Chondrocyte (in vitro differentiated cells): ENCODE results near the gene RASAL2. TPM values are rescaled to one million over a fixed set of nuclear protein-coding genes. Genes with fewer than 3 reads are reported as not detected.

Source experiments
- DNase-seq: peaks from one replicate; pipeline ENCODE4 v3.0.0; 2021; ENCODE audit warnings: mixed read lengths, low spot score
- H3K27ac Mint-ChIP-seq: one replicate; pipeline ENCODE4 v1.8.0; 2021; ENCODE audit warnings: mild to moderate bottlenecking, moderate library complexity, mixed read lengths; ENCODE audit not compliant: unreplicated experiment
- H3K27me3 Mint-ChIP-seq: 2 replicates; pipeline ENCODE4 v1.8.0; 2021; ENCODE audit warnings: low read depth, mixed read lengths
- H3K36me3 Mint-ChIP-seq: 2 replicates; pipeline ENCODE4 v1.8.0; 2021; ENCODE audit warnings: low read depth, mixed read lengths
- H3K4me1 Mint-ChIP-seq: 2 replicates; pipeline ENCODE4 v1.8.0; 2021; ENCODE audit warnings: low read depth, mild to moderate bottlenecking, mixed read lengths
- H3K4me3 Mint-ChIP-seq: one replicate; pipeline ENCODE4 v1.8.0; 2021; ENCODE audit warnings: mild to moderate bottlenecking, moderate library complexity, mixed read lengths; ENCODE audit not compliant: unreplicated experiment
- H3K9me3 Mint-ChIP-seq: 2 replicates; pipeline ENCODE4 v1.8.0; 2021; ENCODE audit warnings: low read depth, mixed read lengths
- total RNA-seq: library from RNA; stranded (reverse); gene quantifications from 3 replicates; pipeline ENCODE4 v1.2.1, GENCODE V29; 2021
- TF ChIP-seq, protein P1 (sequence below): fragments of 200-600 bp; sonication (generic); IDR thresholded peaks from 2 replicates; pipeline ENCODE4 v1.5.0; 2021; ENCODE audit warnings: antibody characterized with exemption, mild to moderate bottlenecking, moderate library complexity

Gene RASAL2
- total RNA-seq, 1 donor from 2014 or later = 40.1 TPM

DNA sequence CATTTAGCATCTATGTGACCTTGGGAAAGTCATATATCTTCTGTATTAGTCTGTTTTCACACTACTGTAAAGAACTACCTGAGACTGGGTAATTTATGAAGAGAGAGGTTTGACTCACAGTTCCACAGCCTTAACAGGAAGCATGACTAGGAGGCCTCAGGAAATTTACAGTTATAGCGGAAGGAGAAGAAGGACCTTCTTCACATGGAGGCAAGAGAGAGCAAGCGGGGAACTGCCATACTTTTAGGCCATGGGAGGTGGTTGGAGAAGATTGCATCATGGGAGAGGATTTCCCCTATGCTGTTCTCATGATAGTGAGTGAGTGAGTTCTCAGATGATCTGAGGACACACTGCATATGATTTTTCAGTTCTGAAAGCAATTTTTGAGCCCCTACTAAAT is 315.0 kb downstream of the RASAL2 start:
- Mint-ChIP-seq H3K27ac (no peak overlapping the region), H3K27me3 (no peaks in the 10 kb centered on the region), H3K9me3 (peaks cover 12% of the 10 kb centered on the region), H3K4me1 (peaks cover 10% of the 10 kb centered on the region), H3K36me3 (peaks cover 8% of the 10 kb centered on the region), H3K4me3 (no peak overlapping the region)
- TF ChIP-seq, protein P1, sequence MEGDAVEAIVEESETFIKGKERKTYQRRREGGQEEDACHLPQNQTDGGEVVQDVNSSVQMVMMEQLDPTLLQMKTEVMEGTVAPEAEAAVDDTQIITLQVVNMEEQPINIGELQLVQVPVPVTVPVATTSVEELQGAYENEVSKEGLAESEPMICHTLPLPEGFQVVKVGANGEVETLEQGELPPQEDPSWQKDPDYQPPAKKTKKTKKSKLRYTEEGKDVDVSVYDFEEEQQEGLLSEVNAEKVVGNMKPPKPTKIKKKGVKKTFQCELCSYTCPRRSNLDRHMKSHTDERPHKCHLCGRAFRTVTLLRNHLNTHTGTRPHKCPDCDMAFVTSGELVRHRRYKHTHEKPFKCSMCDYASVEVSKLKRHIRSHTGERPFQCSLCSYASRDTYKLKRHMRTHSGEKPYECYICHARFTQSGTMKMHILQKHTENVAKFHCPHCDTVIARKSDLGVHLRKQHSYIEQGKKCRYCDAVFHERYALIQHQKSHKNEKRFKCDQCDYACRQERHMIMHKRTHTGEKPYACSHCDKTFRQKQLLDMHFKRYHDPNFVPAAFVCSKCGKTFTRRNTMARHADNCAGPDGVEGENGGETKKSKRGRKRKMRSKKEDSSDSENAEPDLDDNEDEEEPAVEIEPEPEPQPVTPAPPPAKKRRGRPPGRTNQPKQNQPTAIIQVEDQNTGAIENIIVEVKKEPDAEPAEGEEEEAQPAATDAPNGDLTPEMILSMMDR = no peak
- no peak for DNase-seq

DNA sequence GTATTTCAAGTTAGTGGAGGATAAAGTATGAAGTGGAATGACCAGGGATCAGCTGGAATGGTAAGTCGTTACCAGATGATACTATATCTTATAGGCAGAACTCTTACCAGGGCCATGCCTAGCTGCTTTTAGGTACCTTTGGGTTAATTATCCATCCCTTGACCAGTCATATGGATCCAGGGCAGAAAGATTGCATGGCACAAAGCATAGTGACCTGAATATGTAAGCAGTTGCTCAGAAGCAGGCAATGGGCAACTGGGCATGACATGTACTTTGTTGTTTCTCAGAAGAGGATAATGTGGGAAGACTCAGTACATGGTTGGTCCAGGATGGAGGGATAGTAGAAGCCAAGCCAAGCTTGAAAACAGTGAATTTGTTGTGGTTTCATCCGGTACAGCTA is 315.6 kb downstream of the RASAL2 start:
- no peak overlapping the region for H3K27ac Mint-ChIP-seq
- no peak for DNase-seq
- H3K4me3 Mint-ChIP-seq = no peak overlapping the region
- peaks cover 8% of the 10 kb centered on the region for H3K36me3 Mint-ChIP-seq
- H3K4me1 Mint-ChIP-seq = peaks cover 10% of the 10 kb centered on the region
- TF ChIP-seq, protein P1 = no peak
- peaks cover 18% of the 10 kb centered on the region for H3K9me3 Mint-ChIP-seq
- no peaks in the 10 kb centered on the region for H3K27me3 Mint-ChIP-seq

DNA sequence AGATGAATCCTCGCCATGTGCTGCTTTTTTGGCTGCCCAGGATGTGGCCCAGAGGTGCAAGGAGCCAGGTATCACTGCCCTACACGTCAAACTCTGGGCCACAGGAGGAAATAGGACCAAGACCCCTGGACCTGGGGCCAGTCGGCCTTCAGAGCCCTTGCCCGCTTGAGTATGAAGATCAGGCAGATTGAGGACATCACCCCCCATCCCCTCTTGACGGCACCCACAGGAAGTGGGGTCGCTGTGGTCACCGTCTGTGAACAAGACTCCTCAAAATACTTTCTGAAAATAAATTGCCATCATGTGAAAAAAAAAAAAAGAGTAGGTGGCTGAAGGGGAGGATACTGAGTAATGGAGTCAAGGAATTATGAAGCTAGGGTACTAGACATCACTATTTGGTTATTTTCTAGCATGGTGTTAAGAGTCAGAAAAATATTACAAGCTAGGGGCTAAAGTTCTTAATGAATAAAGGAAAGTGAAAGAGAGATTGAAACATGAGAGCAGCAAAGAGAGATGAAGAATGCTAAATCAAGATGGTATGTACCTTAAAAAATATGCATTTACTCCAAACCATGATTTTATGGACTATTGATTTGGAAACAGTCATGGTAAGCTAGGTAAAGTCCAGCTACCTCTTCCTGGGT is 318.0 kb downstream of the RASAL2 start:
- Mint-ChIP-seq H3K4me3 (no peak overlapping the region), H3K4me1 (peaks cover 10% of the 10 kb centered on the region), H3K27ac (no peak overlapping the region), H3K36me3 (peaks cover 11% of the 10 kb centered on the region), H3K9me3 (peaks cover 38% of the 10 kb centered on the region), H3K27me3 (no peaks in the 10 kb centered on the region)
- TF ChIP-seq, protein P1 = no peak
- DNase-seq = no peak

DNA sequence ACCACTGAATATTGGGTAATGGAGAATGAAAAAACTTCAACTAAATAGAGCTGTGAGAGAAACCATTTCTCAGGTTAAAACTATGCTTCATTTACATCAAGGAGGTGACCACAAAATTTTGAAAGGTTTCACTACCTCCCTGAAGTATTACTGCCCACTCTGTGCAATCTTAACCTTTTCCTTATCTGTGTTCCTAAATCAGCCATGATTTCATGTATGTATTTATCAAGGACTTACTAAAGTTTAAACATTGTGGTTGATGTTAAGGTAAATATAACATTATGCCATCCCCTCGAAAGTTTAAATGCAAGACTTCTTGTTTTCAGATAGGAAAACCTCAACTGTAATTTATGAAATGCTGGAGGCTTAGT is 318.5 kb downstream of the RASAL2 start:
- Mint-ChIP-seq H3K27ac (no peak overlapping the region), H3K4me3 (no peak overlapping the region), H3K9me3 (peaks cover 42% of the 10 kb centered on the region), H3K27me3 (no peaks in the 10 kb centered on the region), H3K36me3 (peaks cover 13% of the 10 kb centered on the region), H3K4me1 (peaks cover 10% of the 10 kb centered on the region)
- no peak for DNase-seq
- TF ChIP-seq, protein P1 = no peak

DNA sequence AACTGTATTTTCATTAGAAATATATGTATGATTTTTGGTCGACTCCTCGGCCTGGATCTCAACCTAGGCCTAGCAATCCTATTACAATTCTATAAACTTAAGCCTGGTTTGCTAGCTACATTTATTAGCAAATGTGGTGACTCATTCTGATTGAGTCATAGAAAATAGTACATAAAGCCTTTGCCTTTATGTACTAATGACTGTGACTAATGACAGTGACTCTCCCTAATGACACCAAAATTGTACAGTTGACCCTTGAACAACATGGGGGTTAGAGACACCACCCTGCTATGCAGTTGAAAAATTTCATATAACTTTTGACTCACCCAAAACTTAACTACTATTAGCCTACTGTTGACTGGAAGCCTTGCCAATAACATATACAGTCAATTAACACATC is 324.0 kb downstream of the RASAL2 start:
- Mint-ChIP-seq H3K4me3 (no peak overlapping the region), H3K4me1 (peaks cover 5% of the 10 kb centered on the region)

More for the DNA sequence above, 324.0 kb downstream of the RASAL2 start:
- no peak for DNase-seq
- Mint-ChIP-seq H3K27me3 (no peaks in the 10 kb centered on the region), H3K27ac (no peak overlapping the region), H3K36me3 (peaks cover 5% of the 10 kb centered on the region), H3K9me3 (peaks cover 29% of the 10 kb centered on the region)
- TF ChIP-seq, protein P1 = no peak
